Neural cell (in vitro differentiated cells): ENCODE measurements around the gene TRPM1.

Experiments
- CTCF ChIP-seq: fragments of 450-650 bp; IDR thresholded peaks from 2 replicates; pipeline ENCODE4 v1.5.1; 2014; ENCODE audit warnings: antibody characterized with exemption, mild to moderate bottlenecking, moderate library complexity; ENCODE audit not compliant: poor library complexity, severe bottlenecking
- POLR2AphosphoS5 ChIP-seq: IDR thresholded peaks from 2 replicates; pipeline ENCODE4 v1.6.1; 2012
- RAD21 ChIP-seq: fragments of 450-650 bp; conservative IDR thresholded peaks from 2 replicates; pipeline ENCODE4 v1.6.1; 2014; ENCODE audit warnings: antibody characterized with exemption, mild to moderate bottlenecking, moderate library complexity
- TAF1 ChIP-seq: IDR thresholded peaks from 2 replicates; pipeline ENCODE4 v1.6.1; 2012; ENCODE audit warnings: low read depth

- TF ChIP-seq CTCF: no peak
- no peak for TF ChIP-seq POLR2AphosphoS5
- TF ChIP-seq TAF1: no peak
- TF ChIP-seq RAD21: no peak
Measured at GRCh38 chr15:31017311-31017710, 84.2 kb downstream of the TRPM1 start.
